Measurements from ENCODE around the gene C1S. TPM values are rescaled to one million over a fixed set of nuclear protein-coding genes. Genes with fewer than 3 reads are reported as not detected.

C1S gene
- total and polyA plus RNA-seq, 9 of the 15 experiments (the other 6 are each of a cell fraction or from before 2014, with no cell fraction given), result 0.08 to 0.84 (median 0.27) TPM

- TF ChIP-seq PHF21A (IDR thresholded peaks at IDR 0.05; ENCODE audit: borderline replicate concordance, low read depth) (peak; percentile 16; the same call in 1 of the 2 replicates), RBM39 (optimal IDR thresholded peaks at IDR 0.05; ENCODE audit: low read depth, low read length) (no peak), ZNF311 (CRISPR knock-in tag; IDR thresholded peaks at IDR 0.05) (no peak), TEAD4 (IDR thresholded peaks at IDR 0.05; ENCODE audit: low read length) (peak; percentile 27; the same call in 1 of the 2 replicates), TEAD4 (CRISPR knock-in tag; IDR thresholded peaks at IDR 0.05; ENCODE audit: borderline replicate concordance) (no peak), MYNN (IDR thresholded peaks at IDR 0.05) (peak; percentile 53; the same call in 1 of the 2 replicates), MYNN (CRISPR knock-in tag; IDR thresholded peaks at IDR 0.05) (no peak), ARID3A (IDR thresholded peaks at IDR 0.05; ENCODE audit: borderline replicate concordance, low read depth, low read length) (no peak), ZNF184 (CRISPR knock-in tag; IDR thresholded peaks at IDR 0.05) (no peak), MXD1 (CRISPR knock-in tag; IDR thresholded peaks at IDR 0.05; ENCODE audit: borderline replicate concordance, poor library complexity, severe bottlenecking) (no peak), HNRNPH1 (optimal IDR thresholded peaks at IDR 0.05; ENCODE audit: low read depth, low read length) (no peak), ATF7 (IDR thresholded peaks at IDR 0.05) (0 out of 2 replicates have a peak, but pooled peaks have one; percentile 12), CSDE1 (IDR thresholded peaks at IDR 0.05) (no peak), XRCC5 (IDR thresholded peaks at IDR 0.05; ENCODE audit: low read depth, low read length) (peak; percentile 79; the same call in 1 of the 2 replicates), ZNF395 (CRISPR knock-in tag; IDR thresholded peaks at IDR 0.05) (no peak), SOX6 (IDR thresholded peaks at IDR 0.05) (0 out of 2 replicates have a peak, but pooled peaks have one; percentile 47), NFYB (IDR thresholded peaks at IDR 0.05; ENCODE audit: extremely low read depth, insufficient read length) (no peak), ZNF592 (IDR thresholded peaks at IDR 0.05) (no peak)
- TF ChIP-seq, protein P1, sequence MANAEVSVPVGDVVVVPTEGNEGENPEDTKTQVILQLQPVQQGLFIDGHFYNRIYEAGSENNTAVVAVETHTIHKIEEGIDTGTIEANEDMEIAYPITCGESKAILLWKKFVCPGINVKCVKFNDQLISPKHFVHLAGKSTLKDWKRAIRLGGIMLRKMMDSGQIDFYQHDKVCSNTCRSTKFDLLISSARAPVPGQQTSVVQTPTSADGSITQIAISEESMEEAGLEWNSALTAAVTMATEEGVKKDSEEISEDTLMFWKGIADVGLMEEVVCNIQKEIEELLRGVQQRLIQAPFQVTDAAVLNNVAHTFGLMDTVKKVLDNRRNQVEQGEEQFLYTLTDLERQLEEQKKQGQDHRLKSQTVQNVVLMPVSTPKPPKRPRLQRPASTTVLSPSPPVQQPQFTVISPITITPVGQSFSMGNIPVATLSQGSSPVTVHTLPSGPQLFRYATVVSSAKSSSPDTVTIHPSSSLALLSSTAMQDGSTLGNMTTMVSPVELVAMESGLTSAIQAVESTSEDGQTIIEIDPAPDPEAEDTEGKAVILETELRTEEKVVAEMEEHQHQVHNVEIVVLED (CRISPR knock-in tag; IDR thresholded peaks at IDR 0.05), result no peak
These were observed 48.5 kb downstream of the C1S start, which contains the start of gene C1RL (continued) for GRCh38 chr12:7108796-7109571.

All from K562 (cell line).